DOHH2 (cell line): ENCODE measurements around the gene ST7.

Experiments used
- EZH2phosphoT487 ChIP-seq: fragments of 200-600 bp; sonication (generic); IDR thresholded peaks from 2 replicates; pipeline ENCODE4 v1.6.1; 2017; ENCODE audit warnings: borderline replicate concordance, mild to moderate bottlenecking, antibody characterized with exemption, low read length, moderate library complexity, mixed read lengths
- TF ChIP-seq, protein P1 (sequence below): fragments of 200-600 bp; sonication (generic); IDR thresholded peaks from one replicate; pipeline ENCODE4 v1.5.1; 2014; ENCODE audit warnings: antibody characterized with exemption, mild to moderate bottlenecking, low read depth, low read length; ENCODE audit not compliant: poor library complexity, severe bottlenecking

DNA sequence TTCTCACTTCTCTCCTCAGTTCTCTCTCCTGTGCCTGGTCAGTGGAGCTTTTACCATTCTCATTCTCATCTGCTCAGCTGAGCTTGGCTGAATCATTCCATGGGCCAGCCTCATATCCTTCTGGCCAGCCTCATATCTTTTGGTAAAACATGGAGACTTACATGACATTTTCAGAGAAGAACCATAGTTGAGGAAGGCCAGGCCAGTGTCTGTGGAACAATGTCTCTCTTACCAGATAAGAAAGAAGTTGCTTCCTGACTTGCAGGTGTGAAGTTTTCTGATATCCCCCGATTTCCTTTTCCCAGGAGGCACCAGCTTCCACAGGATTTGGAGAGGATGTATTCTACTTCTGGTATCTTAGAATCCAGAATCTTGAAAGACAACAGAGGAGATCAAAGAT, 24.7 kb downstream of the ST7 start:
- TF ChIP-seq, protein P1, sequence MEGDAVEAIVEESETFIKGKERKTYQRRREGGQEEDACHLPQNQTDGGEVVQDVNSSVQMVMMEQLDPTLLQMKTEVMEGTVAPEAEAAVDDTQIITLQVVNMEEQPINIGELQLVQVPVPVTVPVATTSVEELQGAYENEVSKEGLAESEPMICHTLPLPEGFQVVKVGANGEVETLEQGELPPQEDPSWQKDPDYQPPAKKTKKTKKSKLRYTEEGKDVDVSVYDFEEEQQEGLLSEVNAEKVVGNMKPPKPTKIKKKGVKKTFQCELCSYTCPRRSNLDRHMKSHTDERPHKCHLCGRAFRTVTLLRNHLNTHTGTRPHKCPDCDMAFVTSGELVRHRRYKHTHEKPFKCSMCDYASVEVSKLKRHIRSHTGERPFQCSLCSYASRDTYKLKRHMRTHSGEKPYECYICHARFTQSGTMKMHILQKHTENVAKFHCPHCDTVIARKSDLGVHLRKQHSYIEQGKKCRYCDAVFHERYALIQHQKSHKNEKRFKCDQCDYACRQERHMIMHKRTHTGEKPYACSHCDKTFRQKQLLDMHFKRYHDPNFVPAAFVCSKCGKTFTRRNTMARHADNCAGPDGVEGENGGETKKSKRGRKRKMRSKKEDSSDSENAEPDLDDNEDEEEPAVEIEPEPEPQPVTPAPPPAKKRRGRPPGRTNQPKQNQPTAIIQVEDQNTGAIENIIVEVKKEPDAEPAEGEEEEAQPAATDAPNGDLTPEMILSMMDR, result no peak
- no peak for TF ChIP-seq EZH2phosphoT487
